Uterus (tissue), 2 donors: ENCODE measurements around the gene CCDC91.

Experiments
- CTCF ChIP-seq, 4 experiments: fragments of 200-600 bp in 2 of 4; fragments of 450-650 bp in 2 of 4; sonication (generic) in 2 of 4; IDR thresholded peaks; one replicate each; pipeline ENCODE4 v1.5.1; 2016 to 2019; ENCODE audit warnings: antibody characterized with exemption in 4 of 4, mild to moderate bottlenecking in 2 of 4, moderate library complexity in 1 of 4
- POLR2A ChIP-seq, 2 donors: fragments of 450-650 bp; IDR thresholded peaks; one replicate each; pipeline ENCODE4 v1.6.1; 2016; ENCODE audit warnings: antibody characterized with exemption in 2 of 2, mild to moderate bottlenecking in 1 of 2, moderate library complexity in 1 of 2

- TF ChIP-seq CTCF (IDR thresholded peaks at IDR 0.05) = no peak
- no peak for TF ChIP-seq POLR2A (IDR thresholded peaks at IDR 0.05)
These were observed 68.7 kb downstream of the CCDC91 start for GRCh38 chr12:28258998-28259397.
